OCI-LY7 (cell line): ENCODE data around the gene NPEPL1. TPM values are rescaled to one million over a fixed set of nuclear protein-coding genes. Genes with fewer than 3 reads are reported as not detected.

Experiments
- BruUV-seq: library from RNA; stranded (reverse); fragments of 400-500 nt; replicated peaks from 2 replicates; lab custom pipeline; 2021; lab: Mats Ljungman, UMichigan
- CTCF ChIA-PET: fragments of 300-600 bp; sonication (Branson Sonifier 250); formaldehyde crosslinking; loops from one replicate; lab custom pipeline; 2022; ENCODE audit warnings: antibody characterized with exemption; ENCODE audit not compliant: unreplicated experiment; lab: Charles Lee
- POLR2A ChIA-PET: fragments of 300-600 bp; sonication (Branson Sonifier 250); formaldehyde crosslinking; loops from one replicate; lab custom pipeline; 2022; ENCODE audit warnings: antibody characterized with exemption; lab: Charles Lee
- DNase-seq: peaks from one replicate; pipeline ENCODE4 v3.0.0-alpha.2; 2015; ENCODE audit warnings: low spot score
- H2AFZ ChIP-seq: fragments of 200-600 bp; sonication (generic), shearing (Covaris generic); 2 replicates; pipeline ENCODE4 v1.6.1; 2014; ENCODE audit warnings: mild to moderate bottlenecking, antibody characterized with exemption, low read length, moderate library complexity
- H3K27ac ChIP-seq: fragments of 200-600 bp; sonication (generic); 2 replicates; pipeline ENCODE4 v1.5.1; 2014; ENCODE audit warnings: mixed run types, low read depth, mild to moderate bottlenecking, moderate library complexity, low read length, inconsistent platforms; ENCODE audit not compliant: poor library complexity, severe bottlenecking
- H3K36me3 ChIP-seq: fragments of 200-600 bp; sonication (generic); 2 replicates; pipeline ENCODE4 v1.6.1; 2014; ENCODE audit warnings: mild to moderate bottlenecking, antibody characterized with exemption, low read length, moderate library complexity, mixed read lengths; ENCODE audit not compliant: insufficient read depth
- H3K4me1 ChIP-seq: fragments of 200-600 bp; sonication (generic); 2 replicates; pipeline ENCODE4 v1.5.1; 2014; ENCODE audit warnings: mild to moderate bottlenecking, low read length; ENCODE audit not compliant: insufficient read depth, poor library complexity, severe bottlenecking
- H3K4me2 ChIP-seq: fragments of 200-600 bp; sonication (generic); 2 replicates; pipeline ENCODE4 v1.6.1; 2014; ENCODE audit warnings: mild to moderate bottlenecking, low read length
- H3K4me3 ChIP-seq: fragments of 200-600 bp; sonication (generic); 2 replicates; pipeline ENCODE4 v1.5.1; 2014; ENCODE audit warnings: mild to moderate bottlenecking, low read depth, low read length; ENCODE audit not compliant: poor library complexity, severe bottlenecking
- H3K79me2 ChIP-seq: fragments of 200-600 bp; sonication (generic); 2 replicates; pipeline ENCODE4 v1.6.1; 2016; ENCODE audit warnings: low read depth, mild to moderate bottlenecking, low read length, moderate library complexity, mixed read lengths; ENCODE audit not compliant: insufficient read depth
- H3K9me2 ChIP-seq: fragments of 200-600 bp; sonication (generic); 2 replicates; pipeline ENCODE4 v1.6.1; 2016; ENCODE audit warnings: mild to moderate bottlenecking, low read length, mixed read lengths; ENCODE audit not compliant: insufficient read depth
- H3K9me3 ChIP-seq: fragments of 200-600 bp; sonication (generic); 2 replicates; pipeline ENCODE4 v1.6.1; 2014; ENCODE audit warnings: mild to moderate bottlenecking, mixed run types, low read length, mixed read lengths
- H4K20me1 ChIP-seq: fragments of 200-600 bp; sonication (generic); 2 replicates; pipeline ENCODE4 v1.6.1; 2014; ENCODE audit warnings: mild to moderate bottlenecking, antibody characterized with exemption, low read length, moderate library complexity, mixed read lengths; ENCODE audit not compliant: insufficient read depth
- EZH2phosphoT487 ChIP-seq: fragments of 200-600 bp; sonication (generic); IDR thresholded peaks from 2 replicates; pipeline ENCODE4 v1.6.1; 2018; ENCODE audit warnings: low read depth, borderline replicate concordance, mild to moderate bottlenecking, mixed run types, antibody characterized with exemption, low read length, moderate library complexity, mixed read lengths
- intact Hi-C: fragments of 100-400 bp; cut with micrococcal nuclease; formaldehyde crosslinking; loops from one replicate; pipeline ENCODE4 v1.10.0; 2022; ENCODE audit not compliant: unreplicated experiment
- total RNA-seq, 2 experiments: library from RNA; depleted of rRNA in 1 of 2; stranded (reverse); fragments of >200 nt in 1 of 2; shearing (Covaris generic) in 1 of 2; gene quantifications; 2 replicates each; pipeline ENCODE4 v1.2.3, GENCODE V29; 2014 to 2022
- TF ChIP-seq, protein P1 (sequence below): fragments of 200-600 bp; sonication (generic); conservative IDR thresholded peaks from 2 replicates; pipeline ENCODE4 v1.5.1; 2014; ENCODE audit warnings: mild to moderate bottlenecking, antibody characterized with exemption, low read length, moderate library complexity, mixed read lengths

NPEPL1 gene
- total RNA-seq, 2 experiments from 2014 or later = 3.4 to 11.5 TPM

DNA sequence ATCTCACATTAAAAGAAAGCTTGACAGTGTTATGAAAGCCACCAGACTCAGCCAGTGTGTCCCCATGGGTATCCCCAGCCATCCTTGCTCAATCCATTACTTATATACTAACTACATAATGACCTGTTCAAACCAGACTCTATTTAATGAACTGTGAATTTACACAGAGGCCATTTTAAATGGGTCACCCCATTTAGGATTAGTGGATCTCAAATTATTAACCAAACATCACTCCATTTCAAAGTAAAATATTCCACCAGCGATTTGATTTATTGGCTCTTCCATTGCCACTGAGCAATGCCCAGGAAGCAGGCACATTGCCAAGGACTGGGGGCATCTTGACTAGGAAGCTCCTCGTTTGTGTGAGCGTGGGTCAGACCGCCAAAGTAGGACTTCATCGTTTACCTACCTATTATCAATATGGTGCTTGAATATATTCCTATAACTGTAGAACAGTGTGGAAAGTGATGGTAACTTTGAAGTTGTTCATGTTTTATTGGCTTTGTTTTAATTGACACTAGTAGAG is 15.5 kb upstream of the NPEPL1 start:
- Histone ChIP-seq H3K9me2 (no peaks in the 10 kb centered on the region), H3K4me1 (no peaks in the 10 kb centered on the region), H2AFZ (no peak overlapping the region), H3K4me3 (no peak overlapping the region), H4K20me1 (0 out of 2 replicates have a peak, but pooled peaks cover 7% of the 10 kb centered on the region), H3K4me2 (no peak overlapping the region), H3K79me2 (no peaks in the 10 kb centered on the region), H3K36me3 (peaks cover 71% of the 10 kb centered on the region), H3K27ac (no peak overlapping the region), H3K9me3 (no peaks in the 10 kb centered on the region)
- ChIA-PET CTCF (no interaction called here), POLR2A (no interaction called here)
- DNase-seq = no peak
- BruUV-seq = TSS peak; percentile 57
- TF ChIP-seq, protein P1, sequence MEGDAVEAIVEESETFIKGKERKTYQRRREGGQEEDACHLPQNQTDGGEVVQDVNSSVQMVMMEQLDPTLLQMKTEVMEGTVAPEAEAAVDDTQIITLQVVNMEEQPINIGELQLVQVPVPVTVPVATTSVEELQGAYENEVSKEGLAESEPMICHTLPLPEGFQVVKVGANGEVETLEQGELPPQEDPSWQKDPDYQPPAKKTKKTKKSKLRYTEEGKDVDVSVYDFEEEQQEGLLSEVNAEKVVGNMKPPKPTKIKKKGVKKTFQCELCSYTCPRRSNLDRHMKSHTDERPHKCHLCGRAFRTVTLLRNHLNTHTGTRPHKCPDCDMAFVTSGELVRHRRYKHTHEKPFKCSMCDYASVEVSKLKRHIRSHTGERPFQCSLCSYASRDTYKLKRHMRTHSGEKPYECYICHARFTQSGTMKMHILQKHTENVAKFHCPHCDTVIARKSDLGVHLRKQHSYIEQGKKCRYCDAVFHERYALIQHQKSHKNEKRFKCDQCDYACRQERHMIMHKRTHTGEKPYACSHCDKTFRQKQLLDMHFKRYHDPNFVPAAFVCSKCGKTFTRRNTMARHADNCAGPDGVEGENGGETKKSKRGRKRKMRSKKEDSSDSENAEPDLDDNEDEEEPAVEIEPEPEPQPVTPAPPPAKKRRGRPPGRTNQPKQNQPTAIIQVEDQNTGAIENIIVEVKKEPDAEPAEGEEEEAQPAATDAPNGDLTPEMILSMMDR = no peak
- TF ChIP-seq EZH2phosphoT487 = no peak
- intact Hi-C loops = no loop called here

DNA sequence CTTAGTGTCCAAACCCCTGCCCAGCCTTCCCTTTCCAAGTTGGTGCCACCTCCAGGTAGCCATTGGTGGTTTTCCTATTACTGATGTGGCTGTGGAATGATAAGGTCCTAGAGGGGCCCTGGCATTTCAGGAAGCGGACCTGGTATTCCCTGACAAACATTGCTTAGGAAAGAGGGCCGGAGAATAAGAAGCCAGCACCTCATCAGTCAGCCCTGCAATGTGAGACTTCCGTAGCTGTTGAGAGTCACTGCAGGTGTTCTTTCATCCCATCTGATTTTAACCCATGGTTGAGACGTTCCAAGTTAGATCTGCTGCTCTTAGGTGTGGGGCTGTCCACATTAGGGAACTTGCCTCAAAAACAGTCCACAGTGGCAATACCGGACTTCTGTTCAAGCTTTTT is 14.8 kb upstream of the NPEPL1 start:
- H3K27ac ChIP-seq = no peak overlapping the region
- TF ChIP-seq, protein P1 = no peak
- no peak for TF ChIP-seq EZH2phosphoT487
- 0 out of 2 replicates have a peak, but pooled peaks cover 7% of the 10 kb centered on the region for H4K20me1 ChIP-seq
- H3K4me3 ChIP-seq = no peak overlapping the region
- no peaks in the 10 kb centered on the region for H3K9me2 ChIP-seq
- BruUV-seq = no TSS peak
- H3K79me2 ChIP-seq = no peaks in the 10 kb centered on the region
- ChIA-PET POLR2A (interaction anchor here (0.7 kb wide), 1 partner anchor 521 kb away, joined by 5 read pairs; no protein-coding TSS in a partner anchor), CTCF (no interaction called here)
- H3K4me2 ChIP-seq = no peak overlapping the region
- intact Hi-C loops = no loop called here
- peaks cover 65% of the 10 kb centered on the region for H3K36me3 ChIP-seq
- H3K4me1 ChIP-seq = no peaks in the 10 kb centered on the region
- DNase-seq = no peak
- no peaks in the 10 kb centered on the region for H3K9me3 ChIP-seq
- no peak overlapping the region for H2AFZ ChIP-seq

DNA sequence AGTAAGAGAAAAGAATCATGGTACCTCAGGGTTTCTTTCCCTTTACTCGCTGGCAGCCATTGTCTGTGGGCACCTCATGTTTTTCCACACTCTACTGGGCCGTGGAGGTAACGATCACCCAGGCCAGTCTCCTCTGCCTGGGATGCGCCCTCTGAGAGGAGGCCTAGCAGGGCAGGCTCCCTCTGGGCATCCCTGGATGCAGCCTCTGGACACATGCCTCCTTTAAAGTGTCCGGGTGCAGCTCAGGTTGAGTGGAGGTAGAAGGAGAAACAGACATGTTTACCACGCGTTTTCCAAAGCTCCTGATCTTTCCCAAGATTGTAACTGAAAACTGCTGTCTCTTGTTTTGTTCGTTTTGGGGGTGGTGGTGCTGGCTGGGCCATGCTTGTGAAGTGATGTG is 13.8 kb upstream of the NPEPL1 start:
- BruUV-seq = no TSS peak
- CTCF ChIA-PET = no interaction called here
- no peaks in the 10 kb centered on the region for H3K9me2 ChIP-seq

More for the DNA sequence above, 13.8 kb upstream of the NPEPL1 start:
- no peak overlapping the region for H3K27ac ChIP-seq
- H3K4me3 ChIP-seq = no peak overlapping the region
- H3K79me2 ChIP-seq = no peaks in the 10 kb centered on the region
- H2AFZ ChIP-seq = no peak overlapping the region
- H3K4me2 ChIP-seq = no peak overlapping the region
- POLR2A ChIA-PET = interaction anchor here (0.5 kb wide), 1 partner anchor 48 kb away, joined by 3 read pairs; no protein-coding TSS in a partner anchor
- intact Hi-C loops = no loop called here
- no peak for DNase-seq
- no peaks in the 10 kb centered on the region for H4K20me1 ChIP-seq
- TF ChIP-seq EZH2phosphoT487 = no peak
- TF ChIP-seq, protein P1 = no peak
- H3K4me1 ChIP-seq = no peaks in the 10 kb centered on the region
- peaks cover 55% of the 10 kb centered on the region for H3K36me3 ChIP-seq
- no peaks in the 10 kb centered on the region for H3K9me3 ChIP-seq
